GM18520 (cell line): ENCODE data around the gene ICE1.
"Not testable (repeated sequence)": the region's sequence is repeated elsewhere in the genome, so short reads cannot be mapped to it uniquely, and the experiment has no call there.

Source experiments
- ATAC-seq: cut with Tn5 transposase; IDR thresholded peaks from one replicate; pipeline ENCODE4 v1.9.1; 2021; ENCODE audit not compliant: unreplicated experiment

ICE1 gene

GRCh38 chr5:5487585-5488360 is 65.3 kb downstream of the ICE1 start:
- ATAC-seq, result no peak

GRCh38 chr5:5490774-5491347 is 68.4 kb downstream of the ICE1 start:
- ATAC-seq, result no peak

- ATAC-seq, result no peak
These were observed 69.8 kb downstream of the ICE1 start for GRCh38 chr5:5492087-5492933.

GRCh38 chr5:5492934-5493271 is 70.4 kb downstream of the ICE1 start:
- not testable (repeated sequence) for ATAC-seq

- ATAC-seq, result peak; percentile 74
These were observed 72.3 kb downstream of the ICE1 start for GRCh38 chr5:5494489-5495402.

GRCh38 chr5:5497152-5497788 is 74.8 kb downstream of the ICE1 start:
- ATAC-seq, result no peak

- no peak for ATAC-seq
These were observed 77.0 kb downstream of the ICE1 start for GRCh38 chr5:5499442-5499841.

- ATAC-seq, result no peak
These were observed 81.8 kb downstream of the ICE1 start for GRCh38 chr5:5504325-5504724.

- no peak for ATAC-seq
These were observed 83.3 kb downstream of the ICE1 start for GRCh38 chr5:5505815-5506214.

GRCh38 chr5:5508391-5508790 is 85.9 kb downstream of the ICE1 start:
- ATAC-seq, result no peak

- ATAC-seq, result no peak
These were observed 89.5 kb downstream of the ICE1 start for GRCh38 chr5:5511904-5512416.

GRCh38 chr5:5512543-5512942 is 90.1 kb downstream of the ICE1 start:
- no peak for ATAC-seq

- ATAC-seq, result not testable (repeated sequence)
These were observed 98.1 kb downstream of the ICE1 start for GRCh38 chr5:5520622-5521021.

- ATAC-seq, result no peak
These were observed 98.6 kb downstream of the ICE1 start for GRCh38 chr5:5521029-5521428.

GRCh38 chr5:5521478-5521877 is 99.0 kb downstream of the ICE1 start:
- ATAC-seq, result no peak

GRCh38 chr5:5522336-5522735 is 99.9 kb downstream of the ICE1 start:
- no peak for ATAC-seq

- ATAC-seq, result peak; percentile 76
These were observed 100.6 kb downstream of the ICE1 start for GRCh38 chr5:5523066-5523505.

GRCh38 chr5:5524327-5524726 is 101.8 kb downstream of the ICE1 start:
- ATAC-seq, result no peak

GRCh38 chr5:5531371-5531770 is 108.9 kb downstream of the ICE1 start:
- ATAC-seq, result no peak
